HCT116 (cell line): Measurements from ENCODE around the gene RALGPS1. TPM values are rescaled to one million over a fixed set of nuclear protein-coding genes. Genes with fewer than 3 reads are reported as not detected.

Source experiments
- ATAC-seq: fragments of 200-7000 bp; cut with Tn5 transposase; 2 replicates; pipeline ENCODE4 v1.9.1; 2020; ENCODE audit warnings: mild to moderate bottlenecking, moderate library complexity
- BruUV-seq: library from RNA; stranded (reverse); fragments of 400-500 nt; replicated peaks from 2 replicates; lab custom pipeline; 2021; lab: Mats Ljungman, UMichigan
- CTCF ChIA-PET: fragments of 300-600 bp; sonication (Branson Sonifier 250); formaldehyde crosslinking; loops from one replicate; lab custom pipeline; 2021; ENCODE audit warnings: antibody characterized with exemption; lab: Charles Lee
- POLR2A ChIA-PET: fragments of 300-600, 350-600 bp; sonication (Branson Sonifier 250); formaldehyde crosslinking; loops from one replicate; lab custom pipeline; 2021; ENCODE audit warnings: antibody characterized with exemption; lab: Charles Lee
- RAD21 ChIA-PET, 2 experiments: fragments of 300-600 bp; sonication (Branson Sonifier 250); formaldehyde crosslinking; loops; one replicate each; lab custom pipeline; 2023; ENCODE audit warnings: low total read pairs in 2 of 2; ENCODE audit not compliant: uncharacterized antibody in 2 of 2, unreplicated experiment in 2 of 2, low non-redundant PET in 1 of 2; lab: Charles Lee
- DNase-seq: peaks from one replicate; pipeline ENCODE4 v3.0.0-alpha.2; 2010; ENCODE audit warnings: low read depth, low spot score
- H2AFZ ChIP-seq: fragments of 200-600 bp; shearing (Covaris generic), sonication (generic); 2 replicates; pipeline ENCODE4 v1.6.1; 2017; ENCODE audit warnings: low read depth, mixed run types, mixed read lengths, antibody characterized with exemption, low read length; ENCODE audit not compliant: poor library complexity, severe bottlenecking
- H3K27ac ChIP-seq: 2 replicates; pipeline ENCODE4 v1.5.1; 2012; ENCODE audit warnings: low read depth, low read length
- H3K27me3 ChIP-seq: fragments of 200-600 bp; sonication (generic); 2 replicates; pipeline ENCODE4 v1.6.1; 2016; ENCODE audit warnings: mixed run types, low read length, mixed read lengths; ENCODE audit not compliant: insufficient read depth
- H3K36me3 ChIP-seq, 2 experiments: fragments of 200-500 bp in 1 of 2; fragments of 200-600 bp in 1 of 2; sonication (Bioruptor generic) in 1 of 2; sonication (generic) in 1 of 2; 2 replicates each; pipeline versions ENCODE4 v1.5.1 to v1.6.1; 2014 to 2016; ENCODE audit warnings: low read length in 2 of 2, inconsistent platforms in 1 of 2, mixed read lengths in 1 of 2, mixed run types in 1 of 2; ENCODE audit not compliant: insufficient read depth in 2 of 2, control insufficient read depth in 1 of 2
- H3K4me1 ChIP-seq, 2 experiments: fragments of 200-600 bp in 1 of 2; sonication (generic) in 1 of 2; 2 replicates each; pipeline versions ENCODE4 v1.5.1 to v1.6.1; 2012 to 2017; ENCODE audit warnings: low read length in 2 of 2, inconsistent platforms in 1 of 2, mild to moderate bottlenecking in 1 of 2, mixed read lengths in 1 of 2, mixed run types in 1 of 2, moderate library complexity in 1 of 2; ENCODE audit not compliant: insufficient read depth in 2 of 2, control insufficient read depth in 1 of 2
- H3K4me2 ChIP-seq: fragments of 200-600 bp; sonication (generic); 2 replicates; pipeline ENCODE4 v1.6.1; 2017; ENCODE audit warnings: mixed run types, low read length, mixed read lengths
- H3K4me3 ChIP-seq, 2 experiments: fragments of 200-600 bp in 1 of 2; sonication (generic) in 1 of 2; replicated peaks in 1 of 2; 2 replicates each; pipeline ENCODE4 v1.5.1; 2011 to 2016; ENCODE audit warnings: low read length in 2 of 2, control low read depth in 1 of 2, low read depth in 1 of 2, mild to moderate bottlenecking in 1 of 2, mixed read lengths in 1 of 2, mixed run types in 1 of 2
- H3K79me2 ChIP-seq: fragments of 200-600 bp; sonication (generic); 2 replicates; pipeline ENCODE4 v1.6.1; 2017; ENCODE audit warnings: mild to moderate bottlenecking, mixed run types, low read length, moderate library complexity, mixed read lengths; ENCODE audit not compliant: insufficient read depth
- H3K9ac ChIP-seq: fragments of 200-600 bp; sonication (generic); 2 replicates; pipeline ENCODE4 v1.6.1; 2016; ENCODE audit warnings: low read length, mixed read lengths
- H3K9me2 ChIP-seq: fragments of 200-600 bp; sonication (generic), shearing (Covaris generic); 2 replicates; pipeline ENCODE4 v1.6.1; 2017; ENCODE audit warnings: mixed run types, mild to moderate bottlenecking, moderate library complexity; ENCODE audit not compliant: insufficient read depth
- H3K9me3 ChIP-seq, 2 experiments: fragments of 200-500 bp in 1 of 2; fragments of 200-600 bp in 1 of 2; sonication (Bioruptor generic) in 1 of 2; sonication (generic) in 1 of 2; 2 replicates each; pipeline ENCODE4 v1.6.1; 2014 to 2017; ENCODE audit warnings: low read length in 2 of 2, mixed read lengths in 2 of 2, inconsistent platforms in 1 of 2, low read depth in 1 of 2, mild to moderate bottlenecking in 1 of 2, mixed run types in 1 of 2, moderate library complexity in 1 of 2; ENCODE audit not compliant: control insufficient read depth in 1 of 2, insufficient read depth in 1 of 2
- H4K20me1 ChIP-seq: fragments of 200-600 bp; sonication (generic), shearing (Covaris generic); 2 replicates; pipeline ENCODE4 v1.6.1; 2017; ENCODE audit warnings: mixed run types, mild to moderate bottlenecking, moderate library complexity; ENCODE audit not compliant: insufficient read depth
- CEBPB ChIP-seq: IDR thresholded peaks from 2 replicates; pipeline ENCODE4 v1.6.1; 2012; ENCODE audit warnings: low read depth
- CTCF ChIP-seq, 3 experiments: fragments of 200-600 bp in 1 of 3; sonication (generic) in 1 of 3; IDR thresholded peaks in 2 of 3; conservative IDR thresholded peaks in 1 of 3; 2 replicates each; pipeline ENCODE4 v1.5.1; 2012 to 2017; ENCODE audit warnings: low read depth in 2 of 3, low read length in 2 of 3, antibody characterized with exemption in 1 of 3, borderline replicate concordance in 1 of 3, control low read depth in 1 of 3, mild to moderate bottlenecking in 1 of 3, mixed read lengths in 1 of 3, mixed run types in 1 of 3, moderate library complexity in 1 of 3; ENCODE audit not compliant: insufficient read depth in 1 of 3
- EZH2 ChIP-seq: fragments of 200-600 bp; sonication (generic); IDR thresholded peaks from 2 replicates; pipeline ENCODE4 v1.6.1; 2017; ENCODE audit warnings: antibody characterized with exemption, mixed run types
- EZH2phosphoT487 ChIP-seq: fragments of 200-600 bp; IDR thresholded peaks from 2 replicates; pipeline ENCODE4 v1.6.1; 2018; ENCODE audit warnings: antibody characterized with exemption, borderline replicate concordance
- FOSL1 ChIP-seq: IDR thresholded peaks from 2 replicates; pipeline ENCODE4 v1.6.1; 2012; ENCODE audit warnings: low read depth
- JUND ChIP-seq: IDR thresholded peaks from 2 replicates; pipeline ENCODE4 v1.6.1; 2012
- POLR2AphosphoS5 ChIP-seq: IDR thresholded peaks from 2 replicates; pipeline ENCODE4 v1.6.1; 2011; ENCODE audit warnings: mild to moderate bottlenecking, low read depth, low read length, moderate library complexity
- SP1 ChIP-seq: IDR thresholded peaks from 2 replicates; pipeline ENCODE4 v1.6.1; 2012; ENCODE audit warnings: low read depth
- SRF ChIP-seq: IDR thresholded peaks from 2 replicates; pipeline ENCODE4 v1.6.1; 2012; ENCODE audit warnings: low read depth
- ZFX ChIP-seq: fragments of 450-650 bp; IDR thresholded peaks from 2 replicates; pipeline ENCODE4 v1.6.1; 2017
- ZNF274 ChIP-seq: fragments of 200-500 bp; sonication (Bioruptor generic); IDR thresholded peaks from 2 replicates; pipeline ENCODE4 v1.6.1; 2014; ENCODE audit warnings: mild to moderate bottlenecking, low read depth, low read length, inconsistent platforms
- intact Hi-C: fragments of 100-400 bp; cut with micrococcal nuclease; formaldehyde crosslinking; loops from 2 replicates; pipeline ENCODE4 v1.10.0; 2022
- total RNA-seq: library from RNA; stranded (reverse); gene quantifications from one replicate; pipeline ENCODE4 v1.2.1, GENCODE V29; 2021; ENCODE audit not compliant: unreplicated experiment
- TF ChIP-seq, protein P1 (sequence below): IDR thresholded peaks from 2 replicates; pipeline ENCODE4 v1.6.1; 2012

Gene RALGPS1
- total RNA-seq, 1 experiment from 2014 or later = 7.6 TPM

DNA sequence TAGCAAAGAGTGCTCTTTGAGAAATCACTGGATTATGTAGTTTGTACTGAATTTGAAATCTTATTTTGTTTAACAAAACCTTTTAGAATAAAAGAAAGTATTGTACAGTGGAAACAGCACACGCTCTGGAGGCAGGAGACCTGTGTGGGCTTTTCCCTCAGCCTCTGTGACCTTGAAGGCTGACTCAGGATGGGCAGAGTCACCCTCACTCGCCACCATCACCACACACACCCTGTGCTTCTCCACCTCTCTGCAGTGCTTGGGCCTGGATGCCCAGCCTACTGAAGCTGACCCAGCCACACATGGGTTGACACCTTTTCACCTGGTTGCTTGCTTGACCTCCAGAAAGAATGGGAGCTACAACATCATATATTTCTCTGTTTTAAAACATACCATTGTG lies 188.2 kb downstream of the RALGPS1 start:
- Histone ChIP-seq H3K4me2 (no peak overlapping the region), H3K4me3 (no peak overlapping the region), H3K9ac (no peak overlapping the region), H3K9me3 (no peaks in the 10 kb centered on the region), H2AFZ (no peak overlapping the region), H3K79me2 (no peaks in the 10 kb centered on the region), H3K9me2 (no peaks in the 10 kb centered on the region), H4K20me1 (no peaks in the 10 kb centered on the region), H3K27me3 (no peaks in the 10 kb centered on the region), H3K27ac (no peak overlapping the region), H3K4me1 (no peaks in the 10 kb centered on the region), H3K36me3 (no peaks in the 10 kb centered on the region)
- ChIA-PET POLR2A (no interaction called here), CTCF (no interaction called here), RAD21 (no interaction called here)
- no peak for ATAC-seq
- no peak for DNase-seq
- TF ChIP-seq ZFX (no peak), FOSL1 (no peak), CEBPB (no peak), SP1 (no peak), EZH2phosphoT487 (no peak), EZH2 (no peak), ZNF274 (no peak), SRF (no peak), JUND (no peak), POLR2AphosphoS5 (no peak)
- TF ChIP-seq, protein P1, sequence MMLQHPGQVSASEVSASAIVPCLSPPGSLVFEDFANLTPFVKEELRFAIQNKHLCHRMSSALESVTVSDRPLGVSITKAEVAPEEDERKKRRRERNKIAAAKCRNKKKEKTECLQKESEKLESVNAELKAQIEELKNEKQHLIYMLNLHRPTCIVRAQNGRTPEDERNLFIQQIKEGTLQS = no peak
- BruUV-seq = no TSS peak
- intact Hi-C loops = no loop called here

- H3K9me3 ChIP-seq = no peaks in the 10 kb centered on the region
- H3K27ac ChIP-seq = no peak overlapping the region
- DNase-seq (no peak), ATAC-seq (no peak)
- H3K79me2 ChIP-seq = no peaks in the 10 kb centered on the region
- H4K20me1 ChIP-seq = no peaks in the 10 kb centered on the region
- H3K36me3 ChIP-seq = no peaks in the 10 kb centered on the region
- no peaks in the 10 kb centered on the region for H3K9me2 ChIP-seq
- no peak overlapping the region for H3K9ac ChIP-seq
- intact Hi-C loops = no loop called here
- ChIA-PET POLR2A (no interaction called here), RAD21 (no interaction called here), CTCF (no interaction called here)
- no TSS peak for BruUV-seq
- H3K4me2 ChIP-seq = no peak overlapping the region
- no peak overlapping the region for H2AFZ ChIP-seq
- H3K4me1 ChIP-seq = no peaks in the 10 kb centered on the region
- TF ChIP-seq CEBPB (no peak), EZH2phosphoT487 (no peak), CTCF (IDR thresholded peaks at IDR 0.05 in 2 of 3, conservative IDR thresholded peaks at IDR 0.05 in 1 of 3; ENCODE audit: borderline replicate concordance in 1 of 3, insufficient read depth in 1 of 3, low read depth in 2 of 3, low read length in 2 of 3) (no peak), FOSL1 (no peak)
- H3K4me3 ChIP-seq = no peak overlapping the region
- H3K27me3 ChIP-seq = no peaks in the 10 kb centered on the region
These were observed 190.2 kb downstream of the RALGPS1 start for GRCh38 chr9:127104581-127105311.
